ENCODE measurements around the gene TSC22D1.

Gene TSC22D1

GRCh38 chr13:44451126-44451525 lies 125.0 kb downstream of the TSC22D1 start:
- no peak overlapping the region for H3K27ac ChIP-seq (ENCODE audit: poor library complexity, severe bottlenecking)
- no peaks in the 10 kb centered on the region for H3K36me3 ChIP-seq (ENCODE audit: low read depth)
- no peaks in the 10 kb centered on the region for H3K27me3 ChIP-seq (ENCODE audit: insufficient read depth, poor library complexity, severe bottlenecking)
- no peaks in the 10 kb centered on the region for H3K9me3 ChIP-seq (ENCODE audit: severe bottlenecking)
- H3K4me3 ChIP-seq (ENCODE audit: severe bottlenecking), result no peak overlapping the region
- ATAC-seq (ENCODE audit: low read depth), result no peak
- DNase-seq (ENCODE audit: low spot score), result no peak
- H3K4me1 ChIP-seq (ENCODE audit: insufficient read depth, poor library complexity, severe bottlenecking), result no peaks in the 10 kb centered on the region
- TF ChIP-seq, protein P1, sequence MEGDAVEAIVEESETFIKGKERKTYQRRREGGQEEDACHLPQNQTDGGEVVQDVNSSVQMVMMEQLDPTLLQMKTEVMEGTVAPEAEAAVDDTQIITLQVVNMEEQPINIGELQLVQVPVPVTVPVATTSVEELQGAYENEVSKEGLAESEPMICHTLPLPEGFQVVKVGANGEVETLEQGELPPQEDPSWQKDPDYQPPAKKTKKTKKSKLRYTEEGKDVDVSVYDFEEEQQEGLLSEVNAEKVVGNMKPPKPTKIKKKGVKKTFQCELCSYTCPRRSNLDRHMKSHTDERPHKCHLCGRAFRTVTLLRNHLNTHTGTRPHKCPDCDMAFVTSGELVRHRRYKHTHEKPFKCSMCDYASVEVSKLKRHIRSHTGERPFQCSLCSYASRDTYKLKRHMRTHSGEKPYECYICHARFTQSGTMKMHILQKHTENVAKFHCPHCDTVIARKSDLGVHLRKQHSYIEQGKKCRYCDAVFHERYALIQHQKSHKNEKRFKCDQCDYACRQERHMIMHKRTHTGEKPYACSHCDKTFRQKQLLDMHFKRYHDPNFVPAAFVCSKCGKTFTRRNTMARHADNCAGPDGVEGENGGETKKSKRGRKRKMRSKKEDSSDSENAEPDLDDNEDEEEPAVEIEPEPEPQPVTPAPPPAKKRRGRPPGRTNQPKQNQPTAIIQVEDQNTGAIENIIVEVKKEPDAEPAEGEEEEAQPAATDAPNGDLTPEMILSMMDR (IDR thresholded peaks at IDR 0.05; ENCODE audit: poor library complexity, severe bottlenecking), result no peak

DNA sequence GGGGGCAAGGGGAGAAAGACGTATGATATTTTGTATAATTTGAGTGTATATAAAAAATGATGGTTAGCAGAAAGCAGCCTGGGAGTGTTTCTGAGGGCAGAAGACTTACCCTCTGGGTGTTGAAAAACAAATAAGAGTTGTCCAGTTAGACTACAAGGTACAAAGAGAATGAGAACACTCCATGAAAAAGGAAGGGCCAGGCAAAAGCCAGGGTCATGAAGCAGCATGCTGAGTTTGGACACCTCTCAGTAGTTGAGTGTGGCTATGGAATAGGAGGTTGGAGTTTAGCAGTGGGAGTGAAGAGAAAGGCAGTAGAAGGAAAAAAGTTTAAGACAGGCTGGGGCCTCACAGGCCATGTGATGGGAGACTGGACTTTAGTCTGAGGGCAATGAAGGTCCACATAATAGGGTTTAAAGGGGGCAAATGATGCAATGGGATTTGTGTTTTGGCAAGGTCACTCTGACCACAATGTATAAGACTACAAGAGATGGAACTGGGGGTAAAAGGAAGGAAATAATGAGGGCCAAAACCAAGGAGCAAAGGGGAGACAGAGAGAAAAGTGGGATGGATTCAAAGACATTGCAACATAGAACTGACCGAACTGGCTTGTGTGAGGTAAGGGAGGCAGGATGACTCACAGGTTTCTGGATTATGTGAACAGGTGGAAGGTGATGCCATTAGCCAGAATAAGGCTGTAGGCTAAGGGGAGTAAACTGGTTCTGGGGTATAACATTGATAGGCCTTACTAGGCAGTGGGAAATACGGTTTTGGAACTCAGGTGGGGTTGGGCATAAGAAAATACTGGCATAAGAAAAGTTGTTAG lies 125.9 kb downstream of the TSC22D1 start:
- Histone ChIP-seq H3K4me3 (ENCODE audit: severe bottlenecking) (no peak overlapping the region), H3K4me1 (ENCODE audit: insufficient read depth, poor library complexity, severe bottlenecking) (no peaks in the 10 kb centered on the region), H3K9me3 (ENCODE audit: severe bottlenecking) (no peaks in the 10 kb centered on the region), H3K27me3 (ENCODE audit: insufficient read depth, poor library complexity, severe bottlenecking) (no peaks in the 10 kb centered on the region), H3K27ac (ENCODE audit: poor library complexity, severe bottlenecking) (no peak overlapping the region), H3K36me3 (ENCODE audit: low read depth) (no peaks in the 10 kb centered on the region)
- TF ChIP-seq, protein P1 (IDR thresholded peaks at IDR 0.05; ENCODE audit: poor library complexity, severe bottlenecking), result no peak
- ATAC-seq (ENCODE audit: low read depth) (peak; percentile 73), DNase-seq (ENCODE audit: low spot score) (no peak)

DNA sequence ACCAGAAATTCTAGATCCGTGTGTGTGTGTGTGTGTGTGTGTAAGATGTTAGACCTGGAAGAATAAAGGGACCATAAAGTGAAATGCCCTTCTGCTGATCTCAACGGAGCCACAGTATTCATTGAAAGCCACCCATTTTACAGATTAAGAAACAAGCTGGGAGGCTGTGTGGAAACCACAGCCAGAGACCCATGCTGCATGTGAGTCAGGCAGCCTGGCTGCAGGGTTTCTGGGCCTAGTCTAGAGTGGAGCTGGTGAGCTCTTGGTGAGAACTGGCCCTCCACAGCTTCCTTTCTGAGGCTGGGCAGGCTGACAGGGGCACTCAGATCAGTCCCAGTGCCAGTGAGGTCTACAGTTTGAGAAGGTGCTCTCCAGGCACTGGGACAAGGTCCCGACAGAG lies 127.3 kb downstream of the TSC22D1 start:
- Histone ChIP-seq H3K27me3 (ENCODE audit: insufficient read depth, poor library complexity, severe bottlenecking) (no peaks in the 10 kb centered on the region), H3K36me3 (ENCODE audit: low read depth) (no peaks in the 10 kb centered on the region), H3K9me3 (ENCODE audit: severe bottlenecking) (no peaks in the 10 kb centered on the region), H3K4me3 (ENCODE audit: severe bottlenecking) (no peak overlapping the region), H3K27ac (ENCODE audit: poor library complexity, severe bottlenecking) (no peak overlapping the region), H3K4me1 (ENCODE audit: insufficient read depth, poor library complexity, severe bottlenecking) (no peaks in the 10 kb centered on the region)
- TF ChIP-seq, protein P1 (IDR thresholded peaks at IDR 0.05; ENCODE audit: poor library complexity, severe bottlenecking), result no peak
- ATAC-seq (ENCODE audit: low read depth), result no peak
- DNase-seq (ENCODE audit: low spot score), result no peak

DNA sequence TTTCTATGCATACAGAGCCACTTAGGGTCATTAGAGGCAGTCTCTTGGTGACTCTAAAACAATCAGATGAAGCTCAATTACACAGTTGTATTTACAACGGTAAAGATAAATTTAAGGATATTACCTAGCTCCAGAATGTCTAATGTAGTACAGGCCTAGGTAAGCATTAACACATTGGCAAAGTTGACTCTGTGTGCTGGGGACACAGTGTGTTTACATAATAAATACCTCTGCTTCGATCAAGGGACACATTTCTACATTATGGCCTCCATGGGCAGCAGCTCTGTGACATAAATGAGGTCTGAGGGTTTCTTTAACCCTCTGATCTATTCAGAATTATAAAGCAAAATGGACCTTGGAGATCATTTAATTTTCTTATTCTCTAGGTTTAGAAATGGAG lies 127.8 kb downstream of the TSC22D1 start:
- no peak for ATAC-seq (ENCODE audit: low read depth)
- Histone ChIP-seq H3K4me3 (ENCODE audit: severe bottlenecking) (no peak overlapping the region), H3K36me3 (ENCODE audit: low read depth) (no peaks in the 10 kb centered on the region), H3K4me1 (ENCODE audit: insufficient read depth, poor library complexity, severe bottlenecking) (no peaks in the 10 kb centered on the region), H3K9me3 (ENCODE audit: severe bottlenecking) (no peaks in the 10 kb centered on the region), H3K27me3 (ENCODE audit: insufficient read depth, poor library complexity, severe bottlenecking) (no peaks in the 10 kb centered on the region), H3K27ac (ENCODE audit: poor library complexity, severe bottlenecking) (no peak overlapping the region)
- no peak for DNase-seq (ENCODE audit: low spot score)
- TF ChIP-seq, protein P1 (IDR thresholded peaks at IDR 0.05; ENCODE audit: poor library complexity, severe bottlenecking), result no peak

DNA sequence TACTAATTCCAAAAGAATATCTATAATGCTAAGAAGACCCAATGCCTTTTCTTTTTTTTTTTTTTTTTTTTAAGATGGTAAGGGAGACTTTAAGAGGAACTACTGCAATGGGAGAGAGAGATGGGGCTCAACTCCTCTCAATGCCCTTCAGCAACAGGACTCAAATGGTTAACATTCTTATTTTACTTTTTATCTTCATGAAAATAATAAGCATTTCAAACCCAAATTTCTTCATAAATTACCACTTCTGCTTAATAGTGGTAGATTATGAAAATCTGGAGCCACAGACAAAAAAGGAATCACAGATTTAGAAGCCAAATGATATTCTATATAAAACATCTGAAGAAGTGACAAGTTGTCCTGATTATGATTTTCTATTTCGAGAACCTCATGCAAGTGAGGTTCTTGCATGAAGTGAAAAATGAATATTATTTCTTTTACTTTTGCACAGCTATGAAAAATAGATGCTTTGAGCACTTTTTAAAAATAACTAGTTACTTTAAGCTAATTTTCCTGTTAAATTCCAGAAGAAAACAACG lies 128.3 kb downstream of the TSC22D1 start:
- Histone ChIP-seq H3K9me3 (ENCODE audit: severe bottlenecking) (no peaks in the 10 kb centered on the region), H3K27me3 (ENCODE audit: insufficient read depth, poor library complexity, severe bottlenecking) (no peaks in the 10 kb centered on the region), H3K4me3 (ENCODE audit: severe bottlenecking) (no peak overlapping the region), H3K36me3 (ENCODE audit: low read depth) (no peaks in the 10 kb centered on the region), H3K4me1 (ENCODE audit: insufficient read depth, poor library complexity, severe bottlenecking) (no peaks in the 10 kb centered on the region), H3K27ac (ENCODE audit: poor library complexity, severe bottlenecking) (no peak overlapping the region)
- no peak for DNase-seq (ENCODE audit: low spot score)
- ATAC-seq (ENCODE audit: low read depth), result no peak
- TF ChIP-seq, protein P1 (IDR thresholded peaks at IDR 0.05; ENCODE audit: poor library complexity, severe bottlenecking), result no peak
